ENCODE data around the gene ITPR1.

Gene ITPR1

DNA sequence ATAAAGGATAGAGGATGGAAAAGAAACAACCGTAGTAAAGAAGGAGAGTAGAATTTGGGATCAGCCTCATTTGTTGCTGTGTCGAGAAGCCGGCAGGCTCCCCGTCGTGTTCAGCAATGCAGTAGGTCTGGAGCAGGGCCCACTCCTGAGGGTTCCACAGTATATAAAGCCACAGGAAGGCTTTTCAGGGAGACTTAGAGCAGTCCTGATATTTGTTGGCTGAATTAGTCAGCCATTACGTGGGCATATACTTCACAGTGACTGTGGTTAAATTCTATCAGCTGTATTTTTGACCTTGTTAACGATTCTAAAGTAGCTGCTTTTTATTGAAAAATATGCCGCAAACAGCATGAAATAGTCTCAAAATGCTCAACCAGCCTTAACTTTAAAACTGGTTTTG, 149.5 kb downstream of the ITPR1 start:
- Histone ChIP-seq H3K36me3 (ENCODE audit: control insufficient read depth in 4 of 4, insufficient read depth in 4 of 4, low read length in 3 of 4) (peaks cover 42 to 88% (median 60%) of the 10 kb centered on the region in 4 experiments), H3K9me3 (ENCODE audit: control extremely low read depth in 1 of 5, control insufficient read depth in 4 of 5, insufficient read depth in 2 of 5, low read depth in 1 of 5, low read length in 4 of 5) (peaks cover 0 to 8% (median 0%) of the 10 kb centered on the region in 5 experiments), H3K4me1 (ENCODE audit: control extremely low read depth in 1 of 4, control insufficient read depth in 4 of 4, insufficient read depth in 4 of 4, low read length in 3 of 4) (no peaks in the 10 kb centered on the region), H3K27me3 (replicated peaks in 2 of 5; ENCODE audit: control insufficient read depth in 4 of 5, insufficient read depth in 5 of 5, low read length in 4 of 5) (no peaks in the 10 kb centered on the region), H3K27ac (ENCODE audit: insufficient read depth in 1 of 2, low read depth in 1 of 2, low read length in 2 of 2, poor library complexity in 1 of 2, severe bottlenecking in 2 of 2) (no peak overlapping the region), H3K4me3 (ENCODE audit: control insufficient read depth in 1 of 7, extremely low read depth in 1 of 7, insufficient read depth in 4 of 7, low read depth in 2 of 7, low read length in 6 of 7) (no peak overlapping the region)
- DNase-seq, result no peak
- CTCF ChIA-PET, result interaction anchor here (0.7 to 3.6 kb wide), 3 partner anchors 9 to 13 kb away, joined by 3 to 13 read pairs (median 3); no protein-coding TSS in a partner anchor
- WGBS (ENCODE audit: insufficient coverage), result 95% methylated on average over 7 of the region's 8 CpGs
- POLR2A ChIA-PET, result interaction anchor here (0.6 kb wide), 1 partner anchor 169 kb away, joined by 3 read pairs; no protein-coding TSS in a partner anchor

DNA sequence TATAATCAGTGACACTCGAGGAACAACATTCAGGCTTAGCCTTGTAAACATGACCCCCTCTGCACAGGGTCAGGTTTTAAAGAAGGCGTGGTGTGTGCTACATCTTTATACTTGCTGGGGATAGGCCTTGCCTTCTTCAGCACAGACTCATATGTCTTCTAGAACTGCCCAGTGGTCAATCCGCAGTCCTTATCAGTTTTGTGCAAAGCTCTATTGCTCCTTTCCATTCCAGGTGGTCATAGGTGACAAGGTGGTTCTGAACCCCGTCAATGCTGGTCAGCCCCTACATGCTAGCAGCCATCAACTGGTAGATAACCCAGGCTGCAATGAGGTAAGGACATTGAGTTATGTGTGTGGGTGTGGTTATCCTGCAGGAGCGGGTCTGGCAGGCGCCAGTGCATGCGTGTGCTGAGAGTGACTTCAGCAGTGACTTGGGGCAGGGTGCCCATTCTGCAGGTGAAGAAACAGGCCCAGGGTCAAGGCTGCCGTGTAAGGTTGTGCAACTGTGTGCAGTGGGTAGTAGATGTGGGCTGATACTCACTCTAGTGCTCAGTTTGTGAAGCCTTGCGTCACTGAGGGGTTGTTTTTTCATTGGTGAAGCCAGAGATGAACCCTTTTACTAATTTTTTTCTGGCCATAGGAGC, 150.9 kb downstream of the ITPR1 start:
- ChIA-PET POLR2A (no interaction called here), CTCF (interaction anchor here (3.6 kb wide), 1 partner anchor 11 kb away, joined by 13 read pairs; no protein-coding TSS in a partner anchor)
- Histone ChIP-seq H3K4me3 (ENCODE audit: control insufficient read depth in 1 of 7, extremely low read depth in 1 of 7, insufficient read depth in 4 of 7, low read depth in 2 of 7, low read length in 6 of 7) (no peak overlapping the region), H3K27ac (ENCODE audit: insufficient read depth in 1 of 2, low read depth in 1 of 2, low read length in 2 of 2, poor library complexity in 1 of 2, severe bottlenecking in 2 of 2) (no peak overlapping the region), H3K36me3 (ENCODE audit: control insufficient read depth in 4 of 4, insufficient read depth in 4 of 4, low read length in 3 of 4) (peaks cover 43 to 92% (median 58%) of the 10 kb centered on the region in 4 experiments), H3K9me3 (ENCODE audit: control extremely low read depth in 1 of 5, control insufficient read depth in 4 of 5, insufficient read depth in 2 of 5, low read depth in 1 of 5, low read length in 4 of 5) (peaks cover 0 to 8% (median 0%) of the 10 kb centered on the region in 5 experiments), H3K27me3 (replicated peaks in 2 of 5; ENCODE audit: control insufficient read depth in 4 of 5, insufficient read depth in 5 of 5, low read length in 4 of 5) (no peaks in the 10 kb centered on the region), H3K4me1 (ENCODE audit: control extremely low read depth in 1 of 4, control insufficient read depth in 4 of 4, insufficient read depth in 4 of 4, low read length in 3 of 4) (no peaks in the 10 kb centered on the region)
- 95% methylated on average over 8 of the region's 9 CpGs for WGBS (ENCODE audit: insufficient coverage)
- no peak for DNase-seq

DNA sequence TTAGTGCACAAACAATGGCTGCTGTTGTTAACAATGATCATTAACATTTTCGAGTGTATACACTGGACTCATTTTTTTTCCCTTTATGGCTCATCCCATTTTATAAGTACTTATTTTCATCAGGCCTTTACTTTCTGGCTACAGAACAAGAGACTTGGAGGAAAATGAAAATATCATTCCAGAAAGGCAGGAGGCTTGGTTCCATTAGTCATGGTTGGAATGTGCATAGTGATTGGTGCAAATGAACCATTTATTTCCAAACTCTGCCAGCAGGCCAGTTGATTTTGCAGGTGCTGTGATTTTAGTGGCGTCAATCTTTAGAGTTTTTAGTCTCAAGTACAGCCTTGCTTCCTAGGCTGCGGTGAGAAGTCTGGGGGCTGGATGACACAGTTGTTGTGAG, 151.8 kb downstream of the ITPR1 start:
- CTCF ChIA-PET, result no interaction called here
- no peak for DNase-seq
- Histone ChIP-seq H3K9me3 (ENCODE audit: control extremely low read depth in 1 of 5, control insufficient read depth in 4 of 5, insufficient read depth in 2 of 5, low read depth in 1 of 5, low read length in 4 of 5) (peaks cover 0 to 12% (median 1%) of the 10 kb centered on the region in 5 experiments), H3K4me1 (ENCODE audit: control extremely low read depth in 1 of 4, control insufficient read depth in 4 of 4, insufficient read depth in 4 of 4, low read length in 3 of 4) (no peaks in the 10 kb centered on the region), H3K27ac (ENCODE audit: insufficient read depth in 1 of 2, low read depth in 1 of 2, low read length in 2 of 2, poor library complexity in 1 of 2, severe bottlenecking in 2 of 2) (no peak overlapping the region), H3K36me3 (ENCODE audit: control insufficient read depth in 4 of 4, insufficient read depth in 4 of 4, low read length in 3 of 4) (peaks cover 47 to 93% (median 58%) of the 10 kb centered on the region in 4 experiments), H3K27me3 (replicated peaks in 2 of 5; ENCODE audit: control insufficient read depth in 4 of 5, insufficient read depth in 5 of 5, low read length in 4 of 5) (no peaks in the 10 kb centered on the region), H3K4me3 (ENCODE audit: control insufficient read depth in 1 of 7, extremely low read depth in 1 of 7, insufficient read depth in 4 of 7, low read depth in 2 of 7, low read length in 6 of 7) (no peak overlapping the region)
- POLR2A ChIA-PET, result no interaction called here
- WGBS (ENCODE audit: insufficient coverage), result 97% methylated on average over 3 of the region's 3 CpGs

DNA sequence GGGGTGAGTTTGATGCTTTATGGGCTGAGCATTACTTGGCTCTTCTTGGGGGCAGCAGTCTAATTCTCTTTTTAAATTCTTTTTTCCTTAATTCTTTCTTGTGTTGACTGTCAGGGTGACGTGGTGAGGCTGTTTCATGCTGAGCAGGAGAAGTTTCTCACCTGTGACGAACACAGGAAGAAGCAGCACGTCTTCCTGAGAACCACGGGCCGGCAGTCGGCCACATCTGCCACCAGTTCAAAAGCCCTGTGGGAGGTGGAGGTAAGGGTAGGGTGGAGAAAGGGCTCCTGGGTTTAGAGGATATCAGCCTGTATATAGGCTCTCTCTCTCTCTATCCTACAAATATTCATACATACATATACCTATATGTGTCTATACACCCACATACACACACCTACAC, 152.3 kb downstream of the ITPR1 start:
- Histone ChIP-seq H3K27ac (ENCODE audit: insufficient read depth in 1 of 2, low read depth in 1 of 2, low read length in 2 of 2, poor library complexity in 1 of 2, severe bottlenecking in 2 of 2) (no peak overlapping the region), H3K36me3 (ENCODE audit: control insufficient read depth in 4 of 4, insufficient read depth in 4 of 4, low read length in 3 of 4) (peaks cover 44 to 93% (median 57%) of the 10 kb centered on the region in 4 experiments), H3K27me3 (replicated peaks in 2 of 5; ENCODE audit: control insufficient read depth in 4 of 5, insufficient read depth in 5 of 5, low read length in 4 of 5) (no peaks in the 10 kb centered on the region), H3K4me1 (ENCODE audit: control extremely low read depth in 1 of 4, control insufficient read depth in 4 of 4, insufficient read depth in 4 of 4, low read length in 3 of 4) (no peaks in the 10 kb centered on the region), H3K9me3 (ENCODE audit: control extremely low read depth in 1 of 5, control insufficient read depth in 4 of 5, insufficient read depth in 2 of 5, low read depth in 1 of 5, low read length in 4 of 5) (peaks cover 0 to 12% (median 2%) of the 10 kb centered on the region in 5 experiments), H3K4me3 (ENCODE audit: control insufficient read depth in 1 of 7, extremely low read depth in 1 of 7, insufficient read depth in 4 of 7, low read depth in 2 of 7, low read length in 6 of 7) (no peak overlapping the region)
- POLR2A ChIA-PET, result no interaction called here
- no peak for DNase-seq
- CTCF ChIA-PET, result no interaction called here
- WGBS (ENCODE audit: insufficient coverage), result 98% methylated on average over 5 of the region's 6 CpGs

DNA sequence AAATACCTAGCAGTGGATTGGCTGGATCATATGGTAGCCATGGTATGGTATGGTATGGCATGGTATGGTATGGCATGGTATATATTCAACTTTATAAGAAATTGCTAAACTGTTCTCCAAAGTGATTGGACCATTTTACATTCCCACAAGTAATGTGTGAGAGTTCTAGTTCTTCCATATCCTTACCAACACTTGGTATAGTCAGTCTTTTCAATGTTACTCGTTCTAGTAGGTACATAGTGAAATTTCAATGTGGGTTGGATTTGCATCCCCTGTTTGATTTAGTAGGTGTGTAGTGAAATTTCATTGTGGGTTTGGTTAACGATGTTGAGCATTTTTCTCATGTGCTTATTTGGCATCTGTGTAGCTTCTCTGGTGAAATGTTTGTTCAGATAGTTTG, 154.3 kb downstream of the ITPR1 start:
- CTCF ChIA-PET, result interaction anchor here (1.0 kb wide), 1 partner anchor 154 kb away, joined by 3 read pairs; no protein-coding TSS in a partner anchor
- no peak overlapping the region for H3K4me3 ChIP-seq (ENCODE audit: control insufficient read depth in 1 of 7, extremely low read depth in 1 of 7, insufficient read depth in 4 of 7, low read depth in 2 of 7, low read length in 6 of 7)
- no peak for DNase-seq
- H3K4me1 ChIP-seq (ENCODE audit: control extremely low read depth in 1 of 4, control insufficient read depth in 4 of 4, insufficient read depth in 4 of 4, low read length in 3 of 4), result no peaks in the 10 kb centered on the region
- H3K36me3 ChIP-seq (ENCODE audit: control insufficient read depth in 4 of 4, insufficient read depth in 4 of 4, low read length in 3 of 4), result peaks cover 38 to 94% (median 56%) of the 10 kb centered on the region in 4 experiments
- H3K27me3 ChIP-seq (replicated peaks in 2 of 5; ENCODE audit: control insufficient read depth in 4 of 5, insufficient read depth in 5 of 5, low read length in 4 of 5), result no peaks in the 10 kb centered on the region
- no peak overlapping the region for H3K27ac ChIP-seq (ENCODE audit: insufficient read depth in 1 of 2, low read depth in 1 of 2, low read length in 2 of 2, poor library complexity in 1 of 2, severe bottlenecking in 2 of 2)
- no CpG with 5 or more reads among the region's 2 CpGs for WGBS (ENCODE audit: insufficient coverage)
- peaks cover 0 to 12% (median 2%) of the 10 kb centered on the region in 5 experiments for H3K9me3 ChIP-seq (ENCODE audit: control extremely low read depth in 1 of 5, control insufficient read depth in 4 of 5, insufficient read depth in 2 of 5, low read depth in 1 of 5, low read length in 4 of 5)
- POLR2A ChIA-PET, result no interaction called here

DNA sequence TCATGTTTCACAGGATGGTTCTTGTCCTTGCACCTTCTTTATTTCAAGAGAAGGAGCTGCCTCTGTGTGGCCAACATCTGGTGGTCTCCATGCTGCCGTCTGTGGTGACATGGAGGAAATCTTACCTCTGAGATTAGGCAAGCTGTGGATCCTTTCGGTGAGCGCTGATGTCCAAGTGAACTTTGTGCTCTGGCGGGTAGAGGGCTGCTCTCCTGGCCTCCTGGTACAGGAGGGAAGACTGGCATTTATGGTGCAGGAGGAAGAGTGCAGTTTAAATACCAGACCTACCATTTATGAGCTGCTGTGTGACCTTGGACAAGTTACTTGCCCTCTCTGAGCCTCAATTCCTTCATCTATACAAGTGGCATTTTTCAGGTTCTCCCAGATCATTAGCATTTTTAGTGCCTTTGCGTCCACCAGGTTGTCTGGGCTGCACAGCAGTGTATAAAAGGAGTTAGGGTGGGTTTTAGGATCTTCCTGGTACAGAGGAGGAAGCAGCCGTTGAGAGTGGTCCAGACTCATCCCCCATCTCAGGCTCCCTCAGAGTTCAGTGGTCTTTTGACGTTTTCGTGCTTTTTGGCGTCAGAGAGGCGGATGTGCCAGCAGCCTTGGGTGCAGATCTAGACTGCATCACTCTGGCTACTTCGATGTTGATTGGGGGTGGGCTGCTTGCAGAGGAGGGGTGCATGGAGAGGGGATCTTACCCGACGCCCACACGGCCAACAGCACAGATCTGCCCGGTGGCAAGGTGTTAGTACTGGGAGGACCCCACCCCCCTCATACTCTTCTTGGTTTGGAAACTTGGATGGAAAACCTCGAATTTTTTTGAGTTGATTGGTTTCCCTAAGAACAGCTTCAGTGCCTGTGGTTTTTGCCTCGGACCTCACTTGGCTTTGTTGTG, 162.2 kb downstream of the ITPR1 start:
- H3K4me1 ChIP-seq (ENCODE audit: control extremely low read depth in 1 of 4, control insufficient read depth in 4 of 4, insufficient read depth in 4 of 4, low read length in 3 of 4), result no peaks in the 10 kb centered on the region
- no peak overlapping the region for H3K4me3 ChIP-seq (ENCODE audit: control insufficient read depth in 1 of 7, extremely low read depth in 1 of 7, insufficient read depth in 4 of 7, low read depth in 2 of 7, low read length in 6 of 7)
- CTCF ChIA-PET, result interaction anchor here (0.9 to 1.3 kb wide), 4 partner anchors 13 to 305 kb away, joined by 3 read pairs; no protein-coding TSS in a partner anchor
- POLR2A ChIA-PET, result interaction anchor here (1.0 kb wide), 1 partner anchor 16 kb away, joined by 4 read pairs; no protein-coding TSS in a partner anchor
- no peaks in the 10 kb centered on the region for H3K27me3 ChIP-seq (replicated peaks in 2 of 5; ENCODE audit: control insufficient read depth in 4 of 5, insufficient read depth in 5 of 5, low read length in 4 of 5)
- DNase-seq, result peak in 2 of 3 donors; percentile 6 to 9
- 86% methylated on average over 14 of the region's 17 CpGs for WGBS (ENCODE audit: insufficient coverage)
- peaks cover 31 to 79% (median 55%) of the 10 kb centered on the region in 4 experiments for H3K36me3 ChIP-seq (ENCODE audit: control insufficient read depth in 4 of 4, insufficient read depth in 4 of 4, low read length in 3 of 4)
- no peaks in the 10 kb centered on the region for H3K9me3 ChIP-seq (ENCODE audit: control extremely low read depth in 1 of 5, control insufficient read depth in 4 of 5, insufficient read depth in 2 of 5, low read depth in 1 of 5, low read length in 4 of 5)
- no peak overlapping the region for H3K27ac ChIP-seq (ENCODE audit: insufficient read depth in 1 of 2, low read depth in 1 of 2, low read length in 2 of 2, poor library complexity in 1 of 2, severe bottlenecking in 2 of 2)
